Activated naive CD8-positive, alpha-beta T cell treated with anti-CD3 and anti-CD28 coated beads for 36 hours (primary cell): ENCODE data around the gene CSTA. TPM values are rescaled to one million over a fixed set of nuclear protein-coding genes. Genes with fewer than 3 reads are reported as not detected.

Source experiments
- DNase-seq: peaks from one replicate; pipeline ENCODE4 v3.0.0; 2021
- H3K27ac Mint-ChIP-seq: one replicate; pipeline ENCODE4 v1.8.0; 2022; ENCODE audit warnings: mild to moderate bottlenecking, moderate library complexity, mixed read lengths
- H3K27me3 Mint-ChIP-seq: one replicate; pipeline ENCODE4 v1.8.0; 2022; ENCODE audit warnings: mild to moderate bottlenecking, mixed read lengths
- H3K36me3 Mint-ChIP-seq: one replicate; pipeline ENCODE4 v1.8.0; 2021; ENCODE audit warnings: mild to moderate bottlenecking, mixed read lengths
- H3K4me1 Mint-ChIP-seq: one replicate; pipeline ENCODE4 v1.8.0; 2021; ENCODE audit warnings: mixed read lengths
- H3K4me3 Mint-ChIP-seq: one replicate; pipeline ENCODE4 v1.8.0; 2022; ENCODE audit warnings: mild to moderate bottlenecking, moderate library complexity, mixed read lengths
- H3K9me3 Mint-ChIP-seq: one replicate; pipeline ENCODE4 v1.8.0; 2022; ENCODE audit warnings: mixed read lengths
- total RNA-seq, 2 experiments: library from RNA; stranded (reverse); gene quantifications; one replicate each; pipeline ENCODE4 v1.2.3, GENCODE V29; 2021

The CSTA gene
- total RNA-seq, 2 experiments from 2014 or later: not detected

DNA sequence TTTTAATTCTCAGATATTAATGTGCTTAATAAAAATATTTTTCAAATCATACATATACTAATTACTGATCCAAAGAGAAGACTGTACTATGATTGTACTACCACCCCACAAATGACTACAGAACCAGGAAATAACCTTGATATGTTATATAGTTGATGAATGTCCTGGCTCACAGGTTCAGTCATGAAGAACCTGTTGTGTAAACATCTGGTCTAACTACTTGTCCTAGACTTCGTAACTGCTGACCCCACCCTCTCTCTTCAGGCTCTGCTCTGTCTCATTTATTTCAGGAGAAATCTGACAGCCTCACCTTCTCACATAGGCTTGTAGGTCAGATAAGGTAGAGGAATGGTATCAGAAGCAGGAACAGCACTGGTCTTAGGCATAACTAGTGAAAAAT lies 14.7 kb upstream of the CSTA start:
- Mint-ChIP-seq H3K9me3 (no peaks in the 10 kb centered on the region), H3K4me3 (no peak overlapping the region), H3K36me3 (no peaks in the 10 kb centered on the region), H3K4me1 (peaks cover 7% of the 10 kb centered on the region), H3K27ac (no peak overlapping the region), H3K27me3 (no peaks in the 10 kb centered on the region)
- no peak for DNase-seq

DNA sequence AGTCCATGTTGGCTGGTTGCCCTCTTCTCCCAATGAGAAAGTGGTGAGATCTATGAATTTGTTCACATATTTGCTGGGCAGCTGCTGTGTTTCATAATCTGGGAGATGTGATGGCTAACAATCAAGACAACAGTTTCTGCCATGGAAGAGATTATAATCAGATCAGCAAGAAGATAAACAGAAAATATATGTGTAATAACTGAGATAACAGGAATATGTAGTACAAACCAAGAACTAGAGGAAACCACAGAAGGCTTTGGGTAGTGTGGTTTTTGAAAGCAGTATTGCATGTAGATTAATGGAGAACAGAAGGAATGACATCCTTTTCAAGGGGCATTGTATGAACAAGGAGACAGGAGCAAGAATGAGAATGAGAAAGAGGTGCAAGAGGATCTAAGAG lies 12.2 kb upstream of the CSTA start:
- no peaks in the 10 kb centered on the region for H3K36me3 Mint-ChIP-seq
- no peak for DNase-seq
- no peak overlapping the region for H3K4me3 Mint-ChIP-seq
- no peaks in the 10 kb centered on the region for H3K9me3 Mint-ChIP-seq
- H3K27ac Mint-ChIP-seq: no peak overlapping the region
- peaks cover 5% of the 10 kb centered on the region for H3K4me1 Mint-ChIP-seq
- H3K27me3 Mint-ChIP-seq: no peaks in the 10 kb centered on the region

DNA sequence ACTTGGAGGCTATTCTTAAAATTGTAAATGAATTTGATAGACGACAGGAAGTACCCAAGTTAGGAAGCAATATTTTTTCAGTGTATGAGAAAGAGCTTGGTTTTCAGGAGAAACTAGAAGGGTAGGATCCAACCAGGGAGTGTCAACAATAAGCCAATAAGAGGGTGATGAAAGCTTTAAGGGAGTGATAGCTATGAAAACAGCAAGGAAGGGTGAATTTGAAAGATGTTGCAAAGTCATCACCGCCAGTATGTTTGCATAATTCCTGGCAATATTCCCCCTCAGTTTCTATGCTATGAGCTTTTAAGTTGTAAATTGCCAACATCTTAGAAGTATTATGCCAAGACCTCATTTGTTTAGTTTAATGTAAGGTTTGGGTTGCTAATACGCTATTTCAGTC lies 11.8 kb upstream of the CSTA start:
- Mint-ChIP-seq H3K27me3 (no peaks in the 10 kb centered on the region), H3K4me1 (peaks cover 5% of the 10 kb centered on the region), H3K9me3 (no peaks in the 10 kb centered on the region), H3K27ac (no peak overlapping the region), H3K36me3 (peaks cover under 1% of the 10 kb centered on the region), H3K4me3 (no peak overlapping the region)
- no peak for DNase-seq

- Mint-ChIP-seq H3K27me3 (no peaks in the 10 kb centered on the region), H3K4me3 (no peak overlapping the region), H3K36me3 (peaks cover 2% of the 10 kb centered on the region), H3K4me1 (peaks cover 5% of the 10 kb centered on the region), H3K9me3 (peaks cover 5% of the 10 kb centered on the region), H3K27ac (no peak overlapping the region)
- no peak for DNase-seq
Measured at GRCh38 chr3:122314228-122314876, 10.7 kb upstream of the CSTA start.

- Mint-ChIP-seq H3K9me3 (peaks cover 14% of the 10 kb centered on the region), H3K36me3 (peaks cover 4% of the 10 kb centered on the region), H3K27me3 (no peaks in the 10 kb centered on the region), H3K4me3 (no peak overlapping the region), H3K4me1 (peaks cover 5% of the 10 kb centered on the region), H3K27ac (no peak overlapping the region)
- no peak for DNase-seq
Measured at GRCh38 chr3:122315619-122316018, 9.4 kb upstream of the CSTA start.

GRCh38 chr3:122316368-122316767 lies 8.7 kb upstream of the CSTA start:
- Mint-ChIP-seq H3K9me3 (peaks cover 14% of the 10 kb centered on the region), H3K4me3 (no peak overlapping the region), H3K36me3 (peaks cover 4% of the 10 kb centered on the region), H3K4me1 (peaks cover 9% of the 10 kb centered on the region), H3K27ac (no peak overlapping the region), H3K27me3 (no peaks in the 10 kb centered on the region)
- DNase-seq: no peak

DNA sequence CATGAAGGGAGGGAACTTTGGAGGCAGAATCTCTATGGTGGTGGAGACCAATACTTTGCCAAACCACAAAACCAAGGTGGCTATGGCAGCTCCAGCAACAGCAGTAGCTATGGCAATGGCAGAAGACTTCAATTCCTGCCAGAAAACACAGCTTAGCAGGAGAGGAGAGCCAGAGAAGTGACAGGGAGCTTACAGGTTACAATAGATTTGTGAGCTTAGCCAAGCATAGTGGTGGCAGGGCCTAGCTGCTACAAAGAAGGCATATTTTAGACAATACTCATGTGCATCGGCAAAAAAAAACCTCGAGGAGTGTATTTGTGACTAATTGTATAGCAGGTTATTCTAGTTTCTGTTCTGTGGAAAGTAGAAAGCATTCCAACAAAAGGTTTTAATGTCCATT lies 6.4 kb upstream of the CSTA start:
- Mint-ChIP-seq H3K4me3 (no peak overlapping the region), H3K4me1 (peaks cover 17% of the 10 kb centered on the region), H3K27ac (no peak overlapping the region), H3K36me3 (peaks cover 4% of the 10 kb centered on the region), H3K27me3 (no peaks in the 10 kb centered on the region), H3K9me3 (peaks cover 14% of the 10 kb centered on the region)
- no peak for DNase-seq

- Mint-ChIP-seq H3K27me3 (peaks cover 8% of the 10 kb centered on the region), H3K36me3 (peaks cover 4% of the 10 kb centered on the region), H3K4me3 (no peak overlapping the region), H3K27ac (peak overlapping the region; percentile 9), H3K9me3 (peaks cover 14% of the 10 kb centered on the region), H3K4me1 (peaks cover 22% of the 10 kb centered on the region)
- DNase-seq: peak; percentile 30
Measured at GRCh38 chr3:122322095-122323075, 2.7 kb upstream of the CSTA start.

- Mint-ChIP-seq H3K9me3 (no peaks in the 10 kb centered on the region), H3K4me1 (peaks cover 22% of the 10 kb centered on the region), H3K4me3 (no peak overlapping the region), H3K36me3 (no peaks in the 10 kb centered on the region), H3K27me3 (peaks cover 8% of the 10 kb centered on the region), H3K27ac (no peak overlapping the region)
- no peak for DNase-seq
Measured at GRCh38 chr3:122325769-122326168, 721 bp downstream of the CSTA start.

DNA sequence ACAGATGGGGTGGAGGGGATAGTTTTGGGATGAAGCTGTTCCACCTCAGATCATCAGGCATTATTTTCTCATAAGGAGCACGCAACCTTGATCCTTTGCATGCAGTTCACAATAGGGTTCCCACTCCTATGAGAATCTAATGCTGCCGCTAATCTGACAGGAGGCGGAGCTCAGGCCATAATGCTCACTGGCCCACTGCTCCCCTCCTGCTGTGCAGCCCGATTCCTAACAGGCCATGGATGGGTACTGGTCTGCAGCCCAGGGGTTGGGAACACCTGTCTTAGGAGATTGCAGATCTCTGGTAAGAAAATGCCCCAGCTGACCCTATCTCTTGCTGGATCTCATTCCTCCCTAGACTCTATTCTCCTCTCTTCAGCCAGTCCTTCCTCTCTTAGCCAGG lies 6.8 kb downstream of the CSTA start:
- Mint-ChIP-seq H3K4me3 (no peak overlapping the region), H3K36me3 (no peaks in the 10 kb centered on the region), H3K9me3 (no peaks in the 10 kb centered on the region), H3K27me3 (peaks cover 4% of the 10 kb centered on the region), H3K4me1 (no peaks in the 10 kb centered on the region), H3K27ac (no peak overlapping the region)
- no peak for DNase-seq

GRCh38 chr3:122332551-122332950 lies 7.5 kb downstream of the CSTA start:
- no peaks in the 10 kb centered on the region for H3K9me3 Mint-ChIP-seq
- no peaks in the 10 kb centered on the region for H3K4me1 Mint-ChIP-seq
- peaks cover 4% of the 10 kb centered on the region for H3K27me3 Mint-ChIP-seq
- no peak for DNase-seq
- H3K36me3 Mint-ChIP-seq: no peaks in the 10 kb centered on the region
- no peak overlapping the region for H3K27ac Mint-ChIP-seq
- H3K4me3 Mint-ChIP-seq: no peak overlapping the region

GRCh38 chr3:122342803-122343202 lies 17.8 kb downstream of the CSTA start:
- no peaks in the 10 kb centered on the region for H3K36me3 Mint-ChIP-seq
- no peak overlapping the region for H3K4me3 Mint-ChIP-seq
- no peak for DNase-seq
- peaks cover 5% of the 10 kb centered on the region for H3K27me3 Mint-ChIP-seq
- H3K9me3 Mint-ChIP-seq: peaks cover 3% of the 10 kb centered on the region
- no peak overlapping the region for H3K27ac Mint-ChIP-seq
- no peaks in the 10 kb centered on the region for H3K4me1 Mint-ChIP-seq

- peaks cover 3% of the 10 kb centered on the region for H3K9me3 Mint-ChIP-seq
- no peaks in the 10 kb centered on the region for H3K36me3 Mint-ChIP-seq
- H3K4me1 Mint-ChIP-seq: no peaks in the 10 kb centered on the region
- H3K4me3 Mint-ChIP-seq: no peak overlapping the region
- no peak overlapping the region for H3K27ac Mint-ChIP-seq
- no peak for DNase-seq
- H3K27me3 Mint-ChIP-seq: peaks cover 9% of the 10 kb centered on the region
Measured at GRCh38 chr3:122343654-122344053, 18.6 kb downstream of the CSTA start.

GRCh38 chr3:122349171-122349570 lies 24.1 kb downstream of the CSTA start:
- Mint-ChIP-seq H3K36me3 (no peaks in the 10 kb centered on the region), H3K4me3 (no peak overlapping the region), H3K4me1 (no peaks in the 10 kb centered on the region), H3K27ac (no peak overlapping the region), H3K27me3 (peaks cover 5% of the 10 kb centered on the region), H3K9me3 (peaks cover 3% of the 10 kb centered on the region)
- DNase-seq: no peak

DNA sequence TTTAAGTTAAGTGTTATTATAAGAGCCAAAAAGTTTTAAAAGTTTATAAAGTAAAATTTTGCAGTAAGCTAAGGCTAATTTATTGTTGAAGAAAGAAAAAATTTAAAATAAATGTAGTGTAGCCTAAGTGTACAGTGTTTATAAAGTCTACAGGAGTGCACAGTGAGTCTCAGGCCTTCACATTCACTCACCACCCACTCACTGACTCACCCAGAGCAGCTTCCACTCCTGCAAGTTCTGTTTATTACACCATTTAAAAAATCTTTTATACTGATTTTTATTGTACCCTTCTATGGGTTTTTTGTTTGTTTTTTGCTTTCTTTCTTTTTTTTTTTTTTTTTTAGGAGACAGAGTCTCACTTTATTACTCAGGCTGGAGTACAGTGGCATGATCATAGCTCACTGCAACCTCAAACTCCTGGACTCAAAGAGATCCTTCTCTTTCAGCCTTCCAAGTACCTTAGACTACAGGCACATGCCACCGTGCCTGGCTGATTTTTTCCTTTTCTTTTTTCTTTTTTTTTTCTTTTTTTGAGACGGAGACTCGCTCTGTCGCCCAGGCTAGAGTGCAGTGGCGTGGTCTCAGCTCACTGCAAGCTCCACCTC lies 25.9 kb downstream of the CSTA start:
- DNase-seq: no peak
- peaks cover 5% of the 10 kb centered on the region for H3K27me3 Mint-ChIP-seq
- no peaks in the 10 kb centered on the region for H3K36me3 Mint-ChIP-seq
- no peak overlapping the region for H3K4me3 Mint-ChIP-seq
- H3K9me3 Mint-ChIP-seq: peaks cover 3% of the 10 kb centered on the region
- no peak overlapping the region for H3K27ac Mint-ChIP-seq
- no peaks in the 10 kb centered on the region for H3K4me1 Mint-ChIP-seq
